ENCODE measurements around the gene WDR1. TPM values are rescaled to one million over a fixed set of nuclear protein-coding genes. Genes with fewer than 3 reads are reported as not detected.

The WDR1 gene
- total RNA-seq, 1 donor from 2014 or later = 385 TPM

GRCh38 chr4:10040049-10040892 lies 76.3 kb downstream of the WDR1 start:
- DNase-seq (ENCODE audit: low spot score) = no peak

DNA sequence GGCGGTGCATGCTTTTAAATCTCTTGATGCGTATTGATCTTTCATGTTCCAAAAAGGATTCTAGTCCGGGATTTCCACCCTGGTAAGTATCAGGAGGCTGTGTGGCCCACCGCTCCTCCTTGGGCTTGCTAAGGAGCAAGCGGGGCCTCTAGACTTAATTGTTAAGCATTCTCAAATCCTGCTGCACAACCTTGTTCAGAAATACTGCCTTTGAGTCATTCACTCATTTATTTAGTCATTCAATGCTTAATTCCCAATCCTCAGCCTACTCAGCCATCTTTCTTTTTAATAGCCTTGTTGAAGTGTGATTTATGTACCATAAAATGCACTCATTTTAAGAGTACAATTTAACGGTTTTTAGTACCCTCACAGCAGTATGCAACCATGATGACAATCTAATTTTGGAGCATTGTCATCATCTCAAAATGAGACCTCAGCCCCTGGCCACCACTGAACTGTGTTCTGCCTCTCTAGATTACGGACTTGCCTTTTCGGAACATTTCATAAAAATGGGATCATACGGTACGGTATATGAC lies 79.7 kb downstream of the WDR1 start:
- DNase-seq (ENCODE audit: low spot score) = no peak

GRCh38 chr4:10035130-10035529 lies 81.5 kb downstream of the WDR1 start:
- DNase-seq (ENCODE audit: low spot score) = no peak

DNA sequence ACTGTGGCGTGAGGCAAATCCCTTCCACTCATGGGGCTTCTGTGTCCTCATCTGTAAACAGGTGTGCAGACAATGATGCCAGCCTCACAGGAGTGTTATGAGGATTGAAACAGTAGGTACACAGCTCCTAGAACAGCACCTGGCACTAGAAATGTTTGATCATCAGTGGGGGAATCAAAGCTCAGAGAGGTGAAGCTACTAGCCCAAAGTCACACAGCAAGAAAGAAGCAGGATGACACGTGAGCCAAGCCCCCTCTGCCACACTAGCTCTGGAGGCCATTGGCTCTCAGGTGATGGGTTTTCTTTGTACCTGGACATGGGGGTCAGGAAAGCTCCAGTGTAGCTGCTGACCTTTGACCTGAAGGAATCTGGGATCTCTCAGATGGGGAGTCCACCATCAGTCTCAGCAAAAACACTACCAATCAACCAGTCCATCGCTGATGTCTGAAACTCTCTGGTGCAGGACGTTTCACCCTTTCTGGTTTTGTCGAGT lies 81.9 kb downstream of the WDR1 start:
- DNase-seq (ENCODE audit: low spot score) = no peak

DNA sequence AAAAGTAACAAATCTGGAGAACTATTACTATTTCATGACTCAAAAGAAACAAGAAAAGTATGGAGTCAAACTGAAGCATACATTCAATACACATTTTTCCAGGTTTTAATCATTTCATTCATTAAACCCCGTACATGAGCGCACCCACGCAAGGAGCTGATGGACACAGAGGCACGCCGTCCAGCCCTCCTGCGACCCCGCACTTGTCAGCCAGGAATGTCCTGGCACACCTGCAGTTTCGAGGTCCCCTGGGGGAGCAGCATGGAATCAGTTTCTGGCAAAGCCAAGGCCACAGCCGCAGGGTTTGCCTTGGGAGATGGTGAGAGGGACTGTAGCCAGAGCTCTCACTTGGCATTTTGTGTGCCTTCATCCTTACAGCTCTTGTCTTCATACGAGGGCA lies 82.5 kb downstream of the WDR1 start:
- no peak for DNase-seq (ENCODE audit: low spot score)

- no peak for DNase-seq (ENCODE audit: low spot score)
Measured at GRCh38 chr4:10033191-10033881, 83.3 kb downstream of the WDR1 start.

GRCh38 chr4:10032625-10033024 lies 84.0 kb downstream of the WDR1 start:
- no peak for DNase-seq (ENCODE audit: low spot score)

- DNase-seq (ENCODE audit: low spot score) = no peak
Measured at GRCh38 chr4:10031668-10032590, 84.7 kb downstream of the WDR1 start.

DNA sequence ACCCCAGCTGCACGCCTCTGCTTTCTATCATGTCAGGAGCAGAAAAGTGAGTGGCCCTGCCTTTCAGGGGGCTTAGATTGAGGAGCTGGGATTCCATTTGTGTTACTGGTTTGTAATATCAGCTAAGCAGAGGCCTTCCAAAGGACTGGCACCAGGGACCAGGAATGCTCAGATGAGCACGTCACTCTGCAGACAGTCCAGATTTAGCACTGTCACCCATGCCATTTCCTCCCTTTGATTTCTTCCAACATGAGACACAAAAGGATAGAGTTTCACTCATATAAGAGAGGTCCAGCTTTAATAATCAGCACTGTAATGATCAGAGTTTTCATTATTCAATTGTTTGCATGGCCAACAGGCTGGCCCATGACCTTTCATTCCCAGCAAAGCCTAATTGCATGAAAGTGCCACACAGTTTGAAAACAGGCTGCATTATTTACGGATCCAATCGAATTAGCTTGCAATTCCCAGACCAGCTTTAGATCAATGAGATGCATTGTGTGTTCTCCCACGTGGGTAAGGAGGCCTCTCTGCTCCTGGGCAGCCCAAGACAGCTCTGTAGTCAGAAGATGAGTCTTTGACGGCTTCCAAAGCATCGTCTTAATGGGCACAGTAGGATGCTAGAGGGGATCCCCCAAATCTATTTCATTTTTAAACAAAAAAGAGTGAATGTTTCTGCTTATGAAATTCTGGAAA lies 85.5 kb downstream of the WDR1 start:
- DNase-seq (ENCODE audit: low spot score) = no peak

DNA sequence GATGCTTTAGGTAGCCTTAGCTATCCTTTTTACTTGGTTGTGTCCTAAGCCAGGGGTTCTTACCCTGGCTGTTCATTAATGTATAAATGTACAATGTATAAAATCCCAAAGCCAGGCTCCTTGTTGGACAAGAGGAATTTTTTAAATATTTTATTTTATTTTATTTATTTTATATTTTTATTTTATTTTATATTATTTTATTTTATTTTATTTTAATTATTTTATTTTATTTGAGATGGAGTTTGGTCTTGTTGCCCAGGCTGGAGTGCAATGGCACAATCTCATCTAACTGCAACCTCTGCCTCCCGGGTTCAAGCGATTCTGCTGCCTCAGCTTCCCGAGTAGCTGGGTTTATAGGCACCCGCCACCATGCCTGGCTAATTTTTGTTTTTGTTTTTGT lies 87.2 kb downstream of the WDR1 start:
- no peak for DNase-seq (ENCODE audit: low spot score)

- DNase-seq (ENCODE audit: low spot score) = no peak
Measured at GRCh38 chr4:10028910-10029309, 87.7 kb downstream of the WDR1 start.

- no peak for DNase-seq (ENCODE audit: low spot score)
Measured at GRCh38 chr4:10026485-10026884, 90.1 kb downstream of the WDR1 start.

DNA sequence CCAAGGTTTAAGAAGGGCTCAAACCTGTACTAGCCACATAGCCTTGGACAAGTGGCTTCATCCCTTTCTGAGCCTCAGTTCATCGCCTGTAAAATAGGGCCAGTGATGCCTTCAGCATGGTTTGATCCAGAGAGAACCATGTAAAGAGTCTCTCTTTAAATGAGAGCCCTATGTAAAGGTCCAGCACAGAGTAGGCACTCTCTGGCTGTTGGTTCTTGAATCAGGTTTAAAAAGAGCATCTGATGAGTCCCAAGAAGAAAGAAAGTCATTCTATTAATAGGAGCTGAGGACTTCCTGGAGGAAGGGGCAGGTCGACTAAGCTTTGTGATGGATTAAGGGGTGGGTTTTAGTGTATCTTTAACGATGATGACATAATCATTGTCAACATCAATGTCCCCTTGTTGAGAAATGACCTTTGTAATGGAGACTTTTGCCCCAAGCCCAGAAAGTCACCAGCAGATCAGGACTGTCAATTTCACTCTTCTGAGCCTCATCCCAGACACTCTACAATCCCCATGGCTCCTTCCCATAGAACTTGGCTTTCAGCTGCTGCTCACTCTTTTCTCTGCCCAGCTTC lies 91.3 kb downstream of the WDR1 start:
- DNase-seq (ENCODE audit: low spot score) = no peak

Other genes starting within 250 kb of the WDR1 start
- 67.5 TPM for gene SLC2A9, start 95.3 kb downstream of the WDR1 start, total RNA-seq